D721Med (cell line): ENCODE results near the gene SECTM1.

Source experiments
- DNase-seq: peaks from one replicate; pipeline ENCODE4 v3.0.0; 2011; ENCODE audit warnings: low spot score; ENCODE audit not compliant: insufficient read length
- FAIRE-seq: peaks from 2 replicates; lab custom pipeline; 2011; peaks lifted over from hg19 to GRCh38; lab: Jason Lieb, UNC
- TF ChIP-seq, protein P1 (sequence below): IDR thresholded peaks from 2 replicates; pipeline ENCODE4 v1.5.1; 2012; ENCODE audit warnings: mild to moderate bottlenecking, control low read depth; ENCODE audit not compliant: insufficient read depth; ENCODE audit errors: missing control alignments

The SECTM1 gene

DNA sequence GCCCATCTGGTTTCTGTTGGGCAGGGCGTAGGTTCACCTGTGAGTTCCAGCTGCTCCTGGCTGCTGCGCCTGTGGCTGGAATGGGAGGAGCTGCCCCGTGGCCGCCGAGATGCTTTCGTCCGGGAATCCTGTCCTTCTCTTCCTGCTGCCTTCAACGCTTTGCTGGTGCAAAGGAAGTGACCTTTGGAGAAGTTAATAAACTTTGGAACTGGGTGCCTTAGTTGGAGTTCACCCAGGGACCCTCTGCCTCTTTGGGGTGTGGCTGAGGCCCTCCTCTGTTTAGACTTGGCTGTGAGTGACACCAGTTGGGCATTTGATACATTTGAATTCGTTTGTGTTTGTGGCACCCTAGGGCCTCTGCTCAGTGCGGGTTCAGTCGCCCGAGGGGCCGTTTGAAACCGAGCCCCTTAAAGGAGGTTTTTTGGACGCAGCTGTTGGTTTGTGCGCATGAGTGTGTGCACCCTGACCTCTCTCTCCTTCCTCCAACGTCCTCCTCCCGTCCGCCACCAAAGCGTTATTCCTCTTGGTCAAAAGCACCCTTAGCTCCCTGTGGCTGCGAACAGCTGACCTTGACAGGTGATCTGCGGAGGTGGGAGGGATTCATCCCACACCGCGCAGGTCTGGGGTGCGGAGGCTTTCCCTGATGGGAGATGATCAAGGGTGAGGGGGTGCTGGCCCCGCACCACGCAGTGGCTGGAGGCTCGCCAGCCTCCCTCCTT, 9.0 kb upstream of the SECTM1 start:
- TF ChIP-seq, protein P1, sequence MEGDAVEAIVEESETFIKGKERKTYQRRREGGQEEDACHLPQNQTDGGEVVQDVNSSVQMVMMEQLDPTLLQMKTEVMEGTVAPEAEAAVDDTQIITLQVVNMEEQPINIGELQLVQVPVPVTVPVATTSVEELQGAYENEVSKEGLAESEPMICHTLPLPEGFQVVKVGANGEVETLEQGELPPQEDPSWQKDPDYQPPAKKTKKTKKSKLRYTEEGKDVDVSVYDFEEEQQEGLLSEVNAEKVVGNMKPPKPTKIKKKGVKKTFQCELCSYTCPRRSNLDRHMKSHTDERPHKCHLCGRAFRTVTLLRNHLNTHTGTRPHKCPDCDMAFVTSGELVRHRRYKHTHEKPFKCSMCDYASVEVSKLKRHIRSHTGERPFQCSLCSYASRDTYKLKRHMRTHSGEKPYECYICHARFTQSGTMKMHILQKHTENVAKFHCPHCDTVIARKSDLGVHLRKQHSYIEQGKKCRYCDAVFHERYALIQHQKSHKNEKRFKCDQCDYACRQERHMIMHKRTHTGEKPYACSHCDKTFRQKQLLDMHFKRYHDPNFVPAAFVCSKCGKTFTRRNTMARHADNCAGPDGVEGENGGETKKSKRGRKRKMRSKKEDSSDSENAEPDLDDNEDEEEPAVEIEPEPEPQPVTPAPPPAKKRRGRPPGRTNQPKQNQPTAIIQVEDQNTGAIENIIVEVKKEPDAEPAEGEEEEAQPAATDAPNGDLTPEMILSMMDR = no peak
- DNase-seq = no peak
- no peak for FAIRE-seq

DNA sequence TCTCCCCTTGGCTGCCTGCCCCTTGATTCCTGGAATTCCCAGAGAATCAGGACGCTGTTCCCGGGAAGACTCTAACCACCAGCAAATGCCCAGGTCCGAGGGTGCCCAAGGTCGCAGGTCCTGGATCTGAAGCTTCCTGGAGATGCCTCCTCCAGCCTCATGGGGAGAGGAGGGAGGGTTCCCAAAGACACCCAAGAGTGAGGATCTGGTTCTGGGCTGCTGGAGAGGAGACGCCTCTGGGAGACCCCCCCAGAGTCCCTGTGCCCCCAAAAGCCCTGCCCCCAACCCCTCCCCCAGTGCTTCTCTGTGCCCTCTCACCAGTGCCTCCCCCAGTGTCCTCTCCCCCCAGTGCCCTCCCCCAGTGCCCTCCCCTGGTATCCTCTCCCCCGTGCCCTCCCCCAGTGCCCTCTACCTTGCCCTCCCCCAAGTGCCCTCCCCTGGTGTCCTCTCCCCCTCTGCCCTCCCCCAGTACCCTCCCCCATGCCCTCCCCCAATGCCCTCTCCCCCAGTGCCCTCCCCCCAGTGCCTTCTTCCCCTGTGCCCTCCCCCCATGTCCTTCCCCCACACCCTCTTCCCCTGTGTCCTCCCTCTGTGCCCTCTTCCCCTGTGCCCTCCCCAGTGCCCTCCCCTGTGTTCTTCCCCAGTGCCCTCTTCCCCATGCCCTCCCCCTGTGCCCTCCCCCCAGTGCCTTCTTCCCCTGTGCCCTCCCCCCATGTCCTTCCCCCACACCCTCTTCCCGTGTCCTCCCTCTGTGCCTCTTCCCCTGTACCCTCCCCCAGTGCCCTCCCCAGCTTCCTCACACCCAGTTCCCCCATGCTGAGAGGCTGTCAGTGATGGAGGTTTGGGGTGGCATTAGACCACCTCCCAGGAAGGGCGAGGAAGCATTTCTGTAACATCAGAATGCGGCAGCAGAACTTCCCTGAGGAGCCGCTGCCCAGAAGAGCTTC, 6.3 kb upstream of the SECTM1 start:
- FAIRE-seq (no peak), DNase-seq (no peak)
- TF ChIP-seq, protein P1 = no peak

DNA sequence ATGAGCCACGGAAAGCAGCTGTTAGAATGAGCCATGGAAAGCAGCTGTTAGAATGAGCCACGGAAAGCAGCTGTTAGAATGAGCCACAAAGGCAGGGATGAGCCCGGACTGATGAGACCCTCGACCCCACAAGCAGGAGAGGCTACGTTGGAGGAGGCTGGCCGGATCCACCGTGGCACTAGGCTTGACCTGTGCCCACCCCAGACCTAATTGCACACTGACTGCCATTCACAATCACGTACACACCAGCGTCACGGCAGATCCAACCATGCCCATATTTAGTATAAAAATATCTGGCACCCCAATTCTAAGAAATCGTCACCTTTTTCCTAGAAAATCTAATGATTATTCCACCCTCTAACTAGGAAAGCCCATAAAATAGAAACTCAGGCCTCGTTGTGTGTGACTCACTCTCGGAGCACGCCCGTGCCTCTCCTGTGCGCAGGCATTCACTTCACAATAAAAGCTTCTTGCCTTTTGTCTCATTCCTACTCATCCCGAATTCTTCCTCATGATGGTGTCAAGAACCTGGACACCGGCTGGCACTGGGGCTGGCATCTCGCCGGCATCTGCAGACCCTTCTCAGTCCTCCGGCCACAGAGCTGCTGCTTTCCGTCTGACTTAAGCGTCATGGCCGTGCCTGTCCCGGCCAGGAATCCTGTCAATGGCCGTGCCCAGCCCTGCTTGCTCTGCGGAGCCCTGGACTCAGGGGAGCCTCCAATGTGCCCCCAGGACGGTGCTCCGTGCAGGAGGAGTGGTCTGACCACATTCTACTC, 5.5 kb upstream of the SECTM1 start:
- TF ChIP-seq, protein P1 = no peak
- FAIRE-seq (no peak), DNase-seq (no peak)

DNA sequence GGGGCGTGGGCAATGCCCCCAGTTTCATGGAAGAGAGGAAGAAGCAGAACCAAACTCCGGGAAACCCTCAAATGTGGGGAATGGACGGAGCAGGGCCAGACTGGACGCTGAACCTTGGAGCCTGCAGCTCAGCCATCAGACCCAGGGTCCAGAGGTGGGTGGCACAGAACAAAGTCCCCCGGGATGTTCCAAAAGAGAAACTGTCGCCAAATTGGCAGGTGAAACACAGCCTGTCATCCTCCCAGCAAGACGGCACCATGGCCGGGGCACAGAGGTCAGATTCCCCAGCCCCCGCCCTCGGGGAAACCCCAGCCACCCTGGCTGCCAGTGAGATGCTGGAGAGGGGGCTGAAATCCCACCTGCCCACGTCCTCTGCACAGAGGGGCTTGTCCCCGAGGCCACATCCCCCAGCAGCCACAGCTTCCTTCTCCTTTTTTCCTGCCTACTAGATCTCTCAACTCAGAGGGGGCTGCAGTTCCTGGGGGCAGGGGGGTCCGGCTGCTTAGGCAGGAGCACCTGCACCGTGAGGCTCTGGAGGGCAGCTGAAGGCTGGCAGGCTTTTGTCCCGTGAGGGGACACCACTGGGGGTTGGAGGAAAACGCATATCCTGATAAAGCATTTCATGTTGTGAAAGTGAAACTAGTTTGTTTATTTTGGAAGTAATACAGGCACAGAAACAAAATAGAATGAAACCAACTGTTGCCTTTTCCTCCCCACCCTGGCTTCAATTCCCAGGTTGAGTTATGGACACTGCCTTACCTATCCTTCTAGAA, 1.2 kb upstream of the SECTM1 start:
- DNase-seq (no peak), FAIRE-seq (no peak)
- TF ChIP-seq, protein P1 = no peak

DNA sequence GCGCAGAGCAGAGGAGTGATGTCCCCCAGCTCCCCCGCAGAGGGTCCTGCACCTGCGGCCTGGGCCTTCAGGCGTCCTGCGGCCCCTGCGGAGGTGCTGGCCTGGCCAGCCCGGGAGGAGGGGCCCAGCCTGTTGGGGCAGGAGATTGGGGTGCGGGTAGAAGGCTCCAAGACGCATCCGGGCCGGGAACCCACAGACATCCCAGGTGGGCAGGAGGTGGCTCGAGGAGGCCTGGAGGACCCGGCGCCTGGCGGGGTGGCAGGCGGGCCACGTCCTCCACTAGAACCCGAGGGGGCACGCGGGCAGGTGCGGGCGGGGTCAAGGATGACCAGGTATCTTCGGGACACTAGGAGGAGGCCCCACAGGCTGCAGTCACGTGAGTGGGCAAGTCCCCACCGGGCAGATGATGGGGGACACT, 647 bp upstream of the SECTM1 start:
- DNase-seq = no peak
- FAIRE-seq = no peak
- TF ChIP-seq, protein P1 = no peak

DNA sequence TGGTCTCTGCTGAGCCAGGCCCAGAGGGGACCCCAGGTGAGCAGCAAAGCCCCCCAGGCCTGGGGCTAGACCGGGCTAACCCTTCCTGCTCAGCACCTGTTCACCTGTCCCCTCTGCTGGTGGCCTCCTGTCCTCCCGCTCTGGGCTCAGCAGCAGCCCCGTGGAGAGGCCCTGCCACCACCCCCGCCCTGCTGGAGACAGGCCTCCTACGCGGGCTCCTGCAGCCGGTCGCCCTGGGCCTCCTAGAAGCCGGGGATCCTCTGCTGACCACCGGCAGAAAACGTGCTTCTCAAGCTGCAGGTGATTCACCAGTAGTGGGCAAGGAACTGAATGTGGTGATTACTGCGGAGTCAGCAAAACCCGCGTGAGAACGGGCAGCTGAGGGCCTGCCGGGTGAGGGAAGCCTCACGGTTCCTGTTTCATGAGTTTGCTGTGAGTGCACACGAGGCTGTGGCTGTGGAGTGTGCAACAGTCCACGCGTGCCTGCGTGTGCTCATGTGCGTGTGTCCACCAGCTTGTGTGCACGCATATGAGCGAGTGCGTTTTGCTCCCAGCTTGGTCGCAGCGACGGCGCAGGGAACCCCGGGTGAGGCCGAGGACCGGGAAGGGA, 792 bp downstream of the SECTM1 start:
- FAIRE-seq (no peak), DNase-seq (no peak)
- TF ChIP-seq, protein P1 = no peak
